GM19023 (cell line): Measurements from ENCODE around the gene UGT1A3.
"Not testable (repeated sequence)": the region's sequence is repeated elsewhere in the genome, so short reads cannot be mapped to it uniquely, and the experiment has no call there.

Experiments used
- ATAC-seq: cut with Tn5 transposase; IDR thresholded peaks from one replicate; pipeline ENCODE4 v1.9.1; 2021; ENCODE audit warnings: mild to moderate bottlenecking, moderate library complexity; ENCODE audit not compliant: unreplicated experiment

The UGT1A3 gene

GRCh38 chr2:233728723-233729301 is at the start of gene UGT1A3:
UGT1A3 (plus strand) TSS chr2:233729042; CDS start chr2:233729127, 85 bp downstream.
- no peak for ATAC-seq

GRCh38 chr2:233679196-233679595 is 49.6 kb upstream of the UGT1A3 start:
- ATAC-seq = no peak

- no peak for ATAC-seq
Measured at GRCh38 chr2:233680361-233681045, 48.3 kb upstream of the UGT1A3 start.

GRCh38 chr2:233681521-233682099 is 47.2 kb upstream of the UGT1A3 start, which contains the start of gene UGT1A7:
UGT1A7 (plus strand) TSS chr2:233681901; CDS start chr2:233681938, 37 bp downstream.
- ATAC-seq = no peak

GRCh38 chr2:233684640-233685039 is 44.2 kb upstream of the UGT1A3 start:
- ATAC-seq = no peak

- ATAC-seq = no peak
Measured at GRCh38 chr2:233686928-233687327, 41.9 kb upstream of the UGT1A3 start.

- no peak for ATAC-seq
Measured at GRCh38 chr2:233688341-233688740, 40.5 kb upstream of the UGT1A3 start.

GRCh38 chr2:233689031-233689430 is 39.8 kb upstream of the UGT1A3 start:
- ATAC-seq = no peak

GRCh38 chr2:233689501-233689900 is 39.3 kb upstream of the UGT1A3 start:
- ATAC-seq = no peak

GRCh38 chr2:233690444-233690843 is 38.4 kb upstream of the UGT1A3 start:
- no peak for ATAC-seq

GRCh38 chr2:233691443-233692433 is 37.1 kb upstream of the UGT1A3 start:
- no peak for ATAC-seq

- ATAC-seq = no peak
Measured at GRCh38 chr2:233692648-233693047, 36.2 kb upstream of the UGT1A3 start, which contains the start of gene UGT1A6. UGT1A6 (plus strand) TSS chr2:233692890; CDS start chr2:233693005, 115 bp downstream.

GRCh38 chr2:233693963-233694362 is 34.9 kb upstream of the UGT1A3 start:
- ATAC-seq = no peak

- no peak for ATAC-seq
Measured at GRCh38 chr2:233698740-233699139, 30.1 kb upstream of the UGT1A3 start.

- no peak for ATAC-seq
Measured at GRCh38 chr2:233699424-233700027, 29.3 kb upstream of the UGT1A3 start.

GRCh38 chr2:233700028-233700635 is 28.7 kb upstream of the UGT1A3 start:
- no peak for ATAC-seq

- ATAC-seq = not testable (repeated sequence)
Measured at GRCh38 chr2:233700842-233701241, 28.0 kb upstream of the UGT1A3 start.

- ATAC-seq = no peak
Measured at GRCh38 chr2:233702238-233702637, 26.6 kb upstream of the UGT1A3 start.

- no peak for ATAC-seq
Measured at GRCh38 chr2:233705911-233706506, 22.8 kb upstream of the UGT1A3 start.

GRCh38 chr2:233706720-233707119 is 22.1 kb upstream of the UGT1A3 start:
- ATAC-seq = no peak
